ENCODE results near the gene PHC1. TPM values are rescaled to one million over a fixed set of nuclear protein-coding genes. Genes with fewer than 3 reads are reported as not detected.

The PHC1 gene
- polyA plus RNA-seq, 1 of the 3 experiments (the other 2 are of a cell fraction) = 27.0 TPM

GRCh38 chr12:8907513-8907912 lies 6.8 kb upstream of the PHC1 start:
- H3K79me2 ChIP-seq (ENCODE audit: insufficient read depth) = no peaks in the 10 kb centered on the region
- H3K9me2 ChIP-seq = no peaks in the 10 kb centered on the region
- H3K9me3 ChIP-seq = no peaks in the 10 kb centered on the region
- TF ChIP-seq EP300 (IDR thresholded peaks at IDR 0.05; ENCODE audit: borderline replicate concordance in 1 of 2, low read depth in 1 of 2, low read length in 1 of 2) = no peak
- TF ChIP-seq RFX5 (IDR thresholded peaks at IDR 0.05; ENCODE audit: low read length) = no peak
- no peak for TF ChIP-seq RCOR1 (IDR thresholded peaks at IDR 0.05; ENCODE audit: low read length)
- TF ChIP-seq GATA2 (CRISPR knock-in tag; IDR thresholded peaks at IDR 0.05) = no peak
- TF ChIP-seq MAX (IDR thresholded peaks at IDR 0.05; ENCODE audit: low read depth) = no peak
- TF ChIP-seq TCF12 (IDR thresholded peaks at IDR 0.05) = no peak
- no peak for TF ChIP-seq CTCF (IDR thresholded peaks at IDR 0.05)
- no peak for TF ChIP-seq IRF3 (IDR thresholded peaks at IDR 0.05; ENCODE audit: low read depth, low read length)
- no peak for TF ChIP-seq USF2 (IDR thresholded peaks at IDR 0.05; ENCODE audit: borderline replicate concordance, low read depth, low read length)
- no peak for TF ChIP-seq MEF2A (IDR thresholded peaks at IDR 0.05; ENCODE audit: borderline replicate concordance, low read depth)
- TF ChIP-seq USF1 (IDR thresholded peaks at IDR 0.05; ENCODE audit: borderline replicate concordance, low read depth) = no peak
- TF ChIP-seq SIN3A (IDR thresholded peaks at IDR 0.05; ENCODE audit: borderline replicate concordance, low read depth, low read length) = no peak
- no peak for TF ChIP-seq REST (IDR thresholded peaks at IDR 0.05; ENCODE audit: low read depth, low read length)
- TF ChIP-seq NRF1 (IDR thresholded peaks at IDR 0.05; ENCODE audit: low read depth, low read length) = no peak
- no peak for TF ChIP-seq ZBTB33 (IDR thresholded peaks at IDR 0.05; ENCODE audit: borderline replicate concordance, low read depth)
- TF ChIP-seq MXI1 (IDR thresholded peaks at IDR 0.05; ENCODE audit: low read depth, low read length) = no peak
- no peak for TF ChIP-seq YY1 (IDR thresholded peaks at IDR 0.05; ENCODE audit: low read depth)
- no peak for TF ChIP-seq EZH2phosphoT487 (IDR thresholded peaks at IDR 0.05; ENCODE audit: borderline replicate concordance, low read depth)
- TF ChIP-seq PBX3 (IDR thresholded peaks at IDR 0.05) = no peak
- H4K20me1 ChIP-seq (ENCODE audit: insufficient read depth) = no peaks in the 10 kb centered on the region
- H3K4me3 ChIP-seq (ENCODE audit: low read depth in 2 of 2, low read length in 1 of 2) = no peak overlapping the region
- H3K27ac ChIP-seq (ENCODE audit: low read depth in 2 of 2, low read length in 1 of 2) = no peak overlapping the region
- H2AFZ ChIP-seq (ENCODE audit: low read depth) = no peak overlapping the region
- H3F3A ChIP-seq (replicated peaks; ENCODE audit: insufficient read depth) = no peaks in the 10 kb centered on the region
- POLR2A ChIA-PET = no interaction called here
- no peaks in the 10 kb centered on the region; the same call in 1 of the 2 replicates for H3K27me3 ChIP-seq (ENCODE audit: insufficient read depth)
- no peak overlapping the region for H3K4me2 ChIP-seq
- 61% methylated on average over 3 of the region's 3 CpGs for WGBS (ENCODE audit: low lambda C conversion rate)
- no peak overlapping the region for H3K9ac ChIP-seq
- CTCF ChIA-PET = interaction anchor here (0.7 to 3.8 kb wide), 2 partner anchors 17 to 226 kb away, joined by 3 to 12 read pairs; no protein-coding TSS in a partner anchor
- no peak for DNase-seq
- H3K36me3 ChIP-seq (replicated peaks in 1 of 2; ENCODE audit: control insufficient read depth in 1 of 2, insufficient read depth in 2 of 2, low read length in 1 of 2) = no peaks in the 10 kb centered on the region
- H3K4me1 ChIP-seq (ENCODE audit: control insufficient read depth in 1 of 2, insufficient read depth in 2 of 2, low read depth in 1 of 2, low read length in 1 of 2) = no peaks in the 10 kb centered on the region
